SH-SY5Y (cell line): Measurements from ENCODE around the gene CPEB1.

Source experiments
- GATA2 ChIP-seq: IDR thresholded peaks from 2 replicates; pipeline ENCODE4 v1.6.1; 2011; ENCODE audit warnings: mild to moderate bottlenecking, low read depth, low read length
- GATA3 ChIP-seq: IDR thresholded peaks from 2 replicates; pipeline ENCODE4 v1.6.1; 2011; ENCODE audit warnings: low read depth, mild to moderate bottlenecking, low read length, moderate library complexity

The CPEB1 gene

GRCh38 chr15:82647045-82647834 lies at the start of gene CPEB1:
TSS of gene CPEB1 (minus strand) at chr15:82647363. CDS start at chr15:82628459, 18,904 bp downstream.
- TF ChIP-seq GATA3 (no peak), GATA2 (no peak)

GRCh38 chr15:82692171-82692570 lies 45.0 kb upstream of the CPEB1 start:
- TF ChIP-seq GATA3 (no peak), GATA2 (no peak)

GRCh38 chr15:82689147-82689546 lies 42.0 kb upstream of the CPEB1 start:
- TF ChIP-seq GATA2 (no peak), GATA3 (no peak)

- TF ChIP-seq GATA3, result no peak
- no peak for TF ChIP-seq GATA2
Measured at GRCh38 chr15:82688691-82689090, 41.5 kb upstream of the CPEB1 start.

- TF ChIP-seq GATA2 (no peak), GATA3 (no peak)
Measured at GRCh38 chr15:82681371-82681770, 34.2 kb upstream of the CPEB1 start.

GRCh38 chr15:82680200-82681102 lies 33.3 kb upstream of the CPEB1 start:
- TF ChIP-seq GATA3, result no peak
- TF ChIP-seq GATA2, result no peak

- TF ChIP-seq GATA2, result no peak
- TF ChIP-seq GATA3, result no peak
Measured at GRCh38 chr15:82679626-82680199, 32.5 kb upstream of the CPEB1 start.

GRCh38 chr15:82677720-82678323 lies 30.7 kb upstream of the CPEB1 start:
- no peak for TF ChIP-seq GATA2
- TF ChIP-seq GATA3, result no peak

GRCh38 chr15:82674873-82675272 lies 27.7 kb upstream of the CPEB1 start:
- TF ChIP-seq GATA2 (no peak), GATA3 (no peak)

- TF ChIP-seq GATA3 (no peak), GATA2 (no peak)
Measured at GRCh38 chr15:82670699-82671098, 23.5 kb upstream of the CPEB1 start.

- no peak for TF ChIP-seq GATA3
- TF ChIP-seq GATA2, result no peak
Measured at GRCh38 chr15:82666606-82667005, 19.4 kb upstream of the CPEB1 start.

- TF ChIP-seq GATA2 (no peak), GATA3 (no peak)
Measured at GRCh38 chr15:82664021-82664420, 16.9 kb upstream of the CPEB1 start.

GRCh38 chr15:82663186-82663600 lies 16.0 kb upstream of the CPEB1 start:
- TF ChIP-seq GATA2, result no peak
- TF ChIP-seq GATA3, result no peak

GRCh38 chr15:82662641-82663040 lies 15.5 kb upstream of the CPEB1 start:
- TF ChIP-seq GATA2, result no peak
- TF ChIP-seq GATA3, result no peak
